Right ventricle myocardium inferior (tissue), 1 donor: ENCODE results near the gene UXT. TPM values are rescaled to one million over a fixed set of nuclear protein-coding genes. Genes with fewer than 3 reads are reported as not detected.
"Not testable (repeated sequence)": the region's sequence is repeated elsewhere in the genome, so short reads cannot be mapped to it uniquely, and the experiment has no call there.

ENCODE experiments used
- ATAC-seq: fragments of 200-7000 bp; cut with Tn5 transposase; one replicate; pipeline ENCODE4 v1.9.1; 2020; ENCODE audit warnings: mild to moderate bottlenecking, moderate library complexity
- DNase-seq: peaks from one replicate; pipeline ENCODE4 v3.0.0; 2021; ENCODE audit errors: missing footprints
- intact Hi-C: fragments of 100-400 bp; cut with DNase I; formaldehyde crosslinking; loops from one replicate; pipeline ENCODE4 v1.11.0; 2022
- long read RNA-seq: library from polyadenylated mRNA; unstranded; transcript quantifications from one replicate; pipeline ENCODE4 v2.0.0, GENCODE V29; 2021
- total RNA-seq: library from RNA; stranded (reverse); fragmentation: NEBNext Ultra II Directional; extraction: Animal tissue kit (Norgen Biotek cat#: 25700); gene quantifications from one replicate; pipeline ENCODE4 v1.2.1, GENCODE V29; 2021
- donor health status: DM: no; HTN: yes; CAD: no; lungs with severe emphysema.

Gene UXT, protein sequence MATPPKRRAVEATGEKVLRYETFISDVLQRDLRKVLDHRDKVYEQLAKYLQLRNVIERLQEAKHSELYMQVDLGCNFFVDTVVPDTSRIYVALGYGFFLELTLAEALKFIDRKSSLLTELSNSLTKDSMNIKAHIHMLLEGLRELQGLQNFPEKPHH
- total RNA-seq, result 86.4 TPM
- long read RNA-seq, transcript UXT-201 (7 exons, 574 nt), result major isoform, 22 of 28 reads
- long read RNA-seq, partial matches to known transcripts, result 0 of 28 reads
- long read RNA-seq, other reads (novel, unspliced or antisense), result 2 of 28 reads

GRCh38 chrX:47658684-47659420, at the start of gene UXT:
Gene UXT, minus strand, starts transcription at chrX:47659180. Its CDS starts 253 bp downstream, at chrX:47658927.
- ATAC-seq (peak; percentile 93), DNase-seq (peak; percentile 96)
- intact Hi-C loops, result loop anchor here (10.0 kb wide), 3 partner anchors 136 to 366 kb away; partner anchors contain the start of gene ZNF81

- intact Hi-C loops, result no loop called here
- DNase-seq (no peak), ATAC-seq (no peak)
These were observed 48.2 kb upstream of the UXT start for GRCh38 chrX:47707031-47707780.

DNA sequence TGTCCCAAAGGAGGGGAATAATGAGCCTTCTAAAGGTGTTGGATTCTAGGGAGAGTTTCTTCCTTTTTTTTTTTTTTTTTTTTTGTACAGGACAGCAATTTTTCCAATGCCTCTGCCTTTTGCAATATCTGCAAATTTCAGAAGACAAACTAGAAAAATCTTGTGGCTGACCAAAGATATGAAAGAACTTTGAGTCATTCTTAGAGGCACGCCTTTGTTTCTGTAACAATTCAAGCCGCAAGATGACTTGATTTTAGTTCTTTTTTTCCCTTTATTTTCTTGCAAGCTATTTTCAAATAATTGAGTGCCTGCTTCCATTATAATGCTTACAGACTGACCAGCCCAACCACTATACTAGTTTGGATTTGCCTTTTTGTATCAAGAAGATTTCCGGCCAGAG, 47.6 kb upstream of the UXT start:
- ATAC-seq, result no peak
- DNase-seq, result no peak
- intact Hi-C loops, result no loop called here

DNA sequence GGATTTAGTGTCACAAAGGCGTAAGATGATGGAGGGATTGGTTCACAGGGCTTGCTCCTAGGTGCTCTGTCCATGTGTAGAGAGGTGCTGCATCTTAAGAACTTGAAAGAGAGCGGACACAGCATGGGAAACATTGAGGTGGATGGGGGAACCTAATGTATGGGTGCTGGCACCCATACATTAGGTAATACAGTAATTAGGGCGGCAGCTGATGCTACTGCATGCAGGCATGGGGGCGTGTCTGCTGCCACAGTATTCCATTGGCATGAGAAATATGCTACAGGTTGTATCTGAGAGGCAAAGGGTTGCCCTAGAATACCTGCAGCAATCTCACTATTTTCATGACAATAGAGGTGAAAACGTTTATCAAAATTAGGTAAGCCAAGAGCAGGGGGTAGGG, 45.8 kb upstream of the UXT start:
- intact Hi-C loops, result no loop called here

DNA sequence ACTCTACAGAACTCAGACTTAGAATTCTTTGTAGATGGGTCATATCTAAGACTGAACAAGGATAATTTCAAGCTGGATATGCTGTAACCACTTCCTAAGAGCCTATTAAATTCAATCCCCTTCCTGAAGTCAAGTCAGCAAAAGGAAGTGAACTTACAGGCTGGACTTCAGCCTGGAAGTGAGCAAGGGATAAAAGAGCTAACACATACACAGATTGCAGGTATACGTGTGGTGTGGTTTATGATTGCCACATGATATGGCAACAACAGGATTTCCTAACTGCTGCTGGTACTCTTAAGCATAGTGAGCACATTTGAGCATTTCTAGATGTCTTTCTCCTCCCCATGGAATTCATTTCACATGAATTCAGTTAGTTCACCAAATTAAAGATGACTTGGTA, 38.2 kb upstream of the UXT start:
- intact Hi-C loops, result no loop called here
- ATAC-seq (no peak), DNase-seq (no peak)

More for the DNA sequence above, 45.8 kb upstream of the UXT start:
- no peak for ATAC-seq
- no peak for DNase-seq

DNA sequence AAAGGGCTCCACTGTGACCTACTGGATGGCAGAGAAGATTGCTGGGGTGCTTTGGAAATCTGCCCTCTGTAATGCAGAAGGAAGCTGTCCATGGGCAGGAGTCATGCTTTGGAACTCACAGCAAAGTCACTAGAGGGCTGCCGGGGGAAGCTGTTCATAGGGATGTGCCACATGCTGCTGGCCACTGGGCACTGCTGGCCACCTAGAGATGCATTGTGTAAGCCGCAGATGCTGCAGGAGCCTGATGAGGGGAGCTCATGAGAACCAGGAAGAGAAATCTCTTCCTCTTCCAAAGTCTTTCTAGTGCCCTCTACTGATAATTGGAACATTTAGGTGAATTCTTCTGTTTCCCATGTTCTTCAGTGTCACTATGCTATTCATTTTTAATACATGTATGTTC, 31.2 kb upstream of the UXT start:
- intact Hi-C loops, result no loop called here
- no peak for ATAC-seq
- no peak for DNase-seq

DNA sequence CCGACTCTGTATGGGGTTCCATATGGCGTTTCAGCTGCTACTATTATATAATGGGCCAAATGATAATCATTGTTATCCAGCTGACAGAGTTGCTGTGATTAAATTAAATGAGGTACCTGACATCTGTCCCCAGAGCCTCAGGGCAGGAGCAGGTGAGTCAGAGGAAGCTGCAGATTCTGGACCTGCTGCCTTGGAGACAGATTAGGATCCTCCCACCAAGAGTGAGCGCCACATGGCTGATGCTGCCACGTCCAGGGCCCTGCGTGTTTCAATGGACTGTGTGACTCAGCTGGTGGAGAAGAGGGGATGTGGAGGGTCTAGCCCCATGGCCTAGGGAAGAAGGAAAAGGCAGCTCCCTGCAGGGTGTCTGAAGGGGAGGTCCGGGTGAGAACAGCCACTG, 28.3 kb upstream of the UXT start:
- ATAC-seq (no peak), DNase-seq (no peak)
- intact Hi-C loops, result no loop called here

GRCh38 chrX:47683829-47684205, 24.8 kb upstream of the UXT start:
- ATAC-seq (no peak), DNase-seq (no peak)
- intact Hi-C loops, result no loop called here

DNA sequence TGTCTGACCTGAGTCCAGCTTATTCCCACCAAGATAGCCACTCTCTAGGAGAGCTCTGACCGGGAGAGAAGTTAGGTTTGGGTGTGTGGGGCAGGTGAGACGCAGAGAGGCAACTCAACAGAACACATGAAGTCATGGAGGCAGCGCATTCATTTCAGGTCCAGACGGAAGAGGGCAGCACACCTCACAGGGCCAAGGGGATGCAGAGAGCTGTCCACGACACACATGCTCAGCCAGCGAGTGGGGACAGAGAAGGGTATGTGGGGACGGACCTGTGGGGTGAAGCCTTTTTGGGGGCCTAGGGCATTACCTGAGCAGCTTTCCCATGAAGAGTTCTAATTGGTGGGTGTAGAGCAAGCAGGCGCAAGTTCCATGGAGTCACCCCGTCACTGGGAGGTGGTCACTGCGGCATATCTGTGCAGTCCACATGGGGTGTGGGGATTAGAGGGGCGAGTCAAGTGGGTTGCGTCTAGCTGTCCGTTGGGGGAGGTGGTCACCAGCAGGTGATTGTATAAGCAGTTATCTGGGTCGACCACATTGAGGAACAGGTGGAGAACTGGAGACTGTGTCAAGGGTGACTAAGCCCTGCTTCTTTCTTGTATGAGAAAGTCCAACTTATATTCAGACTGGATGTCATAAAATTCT, 24.3 kb upstream of the UXT start:
- no peak for ATAC-seq
- no peak for DNase-seq
- intact Hi-C loops, result no loop called here

DNA sequence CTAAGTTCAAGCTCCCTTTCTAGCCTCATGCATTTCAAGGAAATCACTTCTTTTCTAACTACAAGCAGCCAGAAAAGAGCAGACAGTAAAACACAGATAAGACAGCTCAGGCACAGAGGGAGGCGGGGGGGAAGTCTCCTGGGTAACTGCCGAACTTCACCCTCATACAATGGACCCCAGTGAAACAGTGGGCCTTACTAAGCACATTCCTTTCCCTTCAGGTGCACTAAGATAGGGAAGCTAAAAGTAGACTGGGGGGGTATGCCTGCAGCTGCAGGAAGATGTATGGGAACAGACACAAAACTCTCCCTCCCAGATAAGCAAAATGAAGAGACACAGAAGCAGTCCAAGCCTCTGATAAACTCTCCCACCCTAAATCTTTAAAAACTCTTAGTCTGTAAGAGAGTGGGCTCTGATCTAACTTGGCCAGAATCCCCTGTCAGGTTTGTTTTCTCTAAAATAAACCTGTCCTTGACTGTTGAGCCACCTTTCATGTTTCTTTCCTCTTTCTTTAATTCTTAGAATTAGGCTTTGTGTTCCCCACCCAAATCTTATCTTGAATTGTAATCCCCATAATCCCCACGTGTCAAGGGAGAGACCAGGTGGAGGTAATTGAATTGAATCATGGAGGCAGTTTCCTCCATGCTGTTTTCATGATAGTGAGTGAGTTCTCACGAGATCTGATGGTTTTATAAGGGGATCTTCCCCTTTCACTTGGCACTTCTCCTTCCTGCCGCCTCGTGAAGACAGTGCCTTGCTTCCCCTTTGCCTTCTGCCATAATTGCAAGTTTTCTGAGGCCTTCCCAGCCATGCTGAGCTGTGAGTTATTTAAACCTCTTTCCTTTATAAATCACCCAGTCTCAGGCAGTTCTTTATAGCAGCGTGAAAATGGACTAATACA, 17.2 kb upstream of the UXT start:
- ATAC-seq, intact Hi-C loops, DNase-seq: not testable (repeated sequence)

DNA sequence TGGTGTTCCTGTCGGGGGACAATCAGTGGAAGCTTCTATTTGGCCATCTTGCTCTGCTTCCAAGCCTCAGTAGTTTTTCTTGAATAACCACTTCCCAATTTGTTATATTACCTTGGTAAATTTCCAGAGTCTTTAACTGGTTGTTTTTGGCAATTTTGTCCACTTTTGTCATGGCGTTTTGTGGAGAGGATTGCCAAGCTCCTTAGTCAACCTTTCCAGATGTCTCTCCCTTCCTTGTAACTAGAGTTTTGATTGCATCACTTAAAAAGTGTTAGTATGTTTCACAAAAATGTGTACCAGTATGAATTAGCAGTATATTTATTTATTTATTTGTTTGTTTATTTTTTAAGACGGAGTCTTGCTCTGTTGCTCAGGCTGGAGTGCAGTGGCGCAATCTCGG, 15.8 kb upstream of the UXT start:
- ATAC-seq (no peak), DNase-seq (no peak)
- intact Hi-C loops, result no loop called here

DNA sequence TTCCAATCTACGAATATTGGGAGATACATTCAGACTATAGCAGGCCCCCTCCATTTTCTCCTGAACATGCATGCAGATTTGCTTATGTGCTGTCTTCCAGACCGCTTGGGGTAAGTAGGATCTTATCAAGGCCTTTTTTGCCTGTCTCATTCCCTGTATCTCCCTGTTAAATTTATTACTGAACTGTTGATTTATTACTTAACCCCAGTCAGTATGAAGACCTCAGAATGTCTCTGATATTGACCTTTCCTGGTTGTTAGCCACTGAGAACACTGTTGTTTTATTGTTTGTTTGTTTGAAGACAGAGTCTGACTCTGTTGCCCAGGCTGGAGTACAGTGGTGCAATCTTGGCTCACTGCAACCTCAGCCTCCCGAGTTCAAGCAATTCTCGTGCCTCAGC, 6.8 kb upstream of the UXT start:
- intact Hi-C loops, result not testable (repeated sequence)

DNA sequence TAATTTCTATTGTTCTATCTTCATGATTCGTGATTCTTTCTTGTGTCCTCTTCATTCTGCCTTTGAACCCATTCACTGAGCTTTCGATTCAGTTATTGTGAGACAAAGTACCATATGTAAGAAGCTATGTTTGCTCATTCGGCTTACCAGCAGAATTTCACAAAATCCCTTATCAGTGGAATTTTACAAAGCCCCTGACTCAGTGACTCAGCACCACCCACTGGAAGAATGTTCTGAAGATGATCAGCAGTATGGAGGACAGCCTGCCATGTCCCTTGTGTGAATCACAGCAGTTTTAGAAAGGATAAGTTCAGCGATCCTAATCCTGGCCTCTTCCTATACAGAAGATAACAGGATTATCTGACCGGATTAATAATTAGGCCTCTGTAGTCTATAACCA, 5.8 kb upstream of the UXT start:
- DNase-seq (no peak), ATAC-seq (no peak)
- intact Hi-C loops, result no loop called here

More for the DNA sequence above, 6.8 kb upstream of the UXT start:
- not testable (repeated sequence) for ATAC-seq, DNase-seq

- ATAC-seq (no peak), DNase-seq (no peak)
- intact Hi-C loops, result no loop called here
These were observed 3.2 kb upstream of the UXT start for GRCh38 chrX:47662144-47662657.

- DNase-seq, result no peak
- intact Hi-C loops, result no loop called here
- ATAC-seq, result no peak
These were observed 2.6 kb upstream of the UXT start for GRCh38 chrX:47661539-47661938.

DNA sequence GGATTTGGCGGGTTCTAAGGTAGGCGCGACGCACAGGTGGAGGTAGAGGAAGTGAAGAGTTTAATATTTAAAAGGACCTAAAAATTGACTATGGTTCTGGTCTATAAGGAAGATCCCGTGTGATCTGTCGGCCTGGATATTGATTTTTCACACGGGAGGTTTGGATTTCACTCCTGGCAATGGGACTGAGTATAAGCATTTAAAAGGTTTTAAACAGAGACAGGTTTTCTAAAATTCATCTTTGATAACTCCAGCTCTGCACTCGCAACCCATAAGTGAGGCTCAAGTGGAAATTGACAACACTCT, 394 bp upstream of the UXT start:
- intact Hi-C loops, result loop anchor here (10.0 kb wide), 3 partner anchors 135 to 365 kb away; partner anchors contain the start of gene ZNF81
- ATAC-seq (no peak), DNase-seq (no peak)

DNA sequence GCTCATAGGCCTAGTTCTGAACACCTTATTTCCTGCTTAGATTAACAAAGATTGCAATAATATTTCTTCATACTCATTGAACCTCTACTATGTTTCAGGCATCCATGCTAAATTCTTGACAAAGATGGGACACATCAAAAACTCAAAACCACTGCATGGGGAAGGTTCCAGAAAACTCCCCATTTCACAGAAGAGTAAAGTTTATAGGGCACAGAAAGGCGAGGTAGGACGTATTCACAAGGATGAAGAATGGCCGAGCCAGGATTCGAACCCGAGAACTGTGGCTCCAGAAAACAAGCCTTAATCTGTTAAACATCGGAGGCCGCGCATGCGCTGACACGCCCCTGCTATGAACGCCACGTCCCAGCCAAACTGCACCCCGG, 688 bp downstream of the UXT start:
- DNase-seq (no peak), ATAC-seq (no peak)
- intact Hi-C loops, result loop anchor here (10.0 kb wide), 3 partner anchors 137 to 367 kb away; partner anchors contain the start of gene ZNF81
